ENCODE data around the gene NUCB2.

GRCh38 chr11:17294033-17294432 lies 17.5 kb downstream of the NUCB2 start:
- TF ChIP-seq POLR2A (IDR thresholded peaks at IDR 0.05) (no peak), CTCF (IDR thresholded peaks at IDR 0.05) (no peak)
